GM19193 (cell line): Measurements from ENCODE around the gene TMEM94.

Experiments used
- POLR2A ChIP-seq: IDR thresholded peaks from 4 replicates; pipeline ENCODE4 v1.6.1; 2011; ENCODE audit not compliant: insufficient read depth, insufficient read length; ENCODE audit errors: extremely low read depth

The TMEM94 gene

GRCh38 chr17:75499313-75500022, 43.0 kb downstream of the TMEM94 start:
- TF ChIP-seq POLR2A: no peak

DNA sequence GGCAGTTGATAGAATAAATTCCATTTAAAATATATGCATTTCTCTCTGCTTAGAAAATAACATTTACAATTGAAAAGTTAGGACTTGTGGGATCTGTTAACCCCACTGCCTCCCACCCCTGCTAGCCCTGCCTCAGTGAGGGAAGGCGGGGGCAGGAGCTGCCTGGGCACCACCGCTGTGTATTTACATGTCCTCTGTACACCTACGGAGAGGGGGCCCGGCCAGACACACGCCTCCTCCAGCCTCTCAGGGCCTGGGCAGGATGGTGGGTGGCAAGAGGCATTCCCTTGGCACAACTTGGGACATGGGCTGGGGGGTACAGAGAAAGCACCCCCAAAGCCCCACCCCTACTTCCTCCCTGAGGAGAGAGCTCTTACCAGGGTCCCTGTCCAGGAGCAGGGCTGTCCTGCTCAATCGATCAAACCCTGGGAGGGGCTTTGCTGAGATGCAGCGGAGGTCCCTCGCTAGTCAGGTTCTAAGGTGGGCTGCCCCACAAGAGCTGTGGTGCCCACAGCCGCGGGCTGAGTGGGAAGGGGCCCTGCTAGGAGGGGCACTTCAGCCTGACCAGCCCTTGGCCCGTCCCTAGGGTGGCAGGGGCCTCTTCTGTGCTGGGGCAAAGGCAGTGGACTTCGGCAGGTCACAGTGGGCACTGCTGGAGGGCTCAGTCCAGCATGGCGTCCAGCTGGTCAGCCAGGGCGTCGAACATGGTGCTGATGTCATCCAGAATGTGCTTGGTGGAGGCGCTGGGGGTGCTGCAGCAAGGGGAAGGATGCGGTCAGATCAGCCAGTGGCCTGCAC, 44.2 kb downstream of the TMEM94 start:
- TF ChIP-seq POLR2A: no peak

GRCh38 chr17:75501378-75502071, 45.1 kb downstream of the TMEM94 start:
- no peak for TF ChIP-seq POLR2A

DNA sequence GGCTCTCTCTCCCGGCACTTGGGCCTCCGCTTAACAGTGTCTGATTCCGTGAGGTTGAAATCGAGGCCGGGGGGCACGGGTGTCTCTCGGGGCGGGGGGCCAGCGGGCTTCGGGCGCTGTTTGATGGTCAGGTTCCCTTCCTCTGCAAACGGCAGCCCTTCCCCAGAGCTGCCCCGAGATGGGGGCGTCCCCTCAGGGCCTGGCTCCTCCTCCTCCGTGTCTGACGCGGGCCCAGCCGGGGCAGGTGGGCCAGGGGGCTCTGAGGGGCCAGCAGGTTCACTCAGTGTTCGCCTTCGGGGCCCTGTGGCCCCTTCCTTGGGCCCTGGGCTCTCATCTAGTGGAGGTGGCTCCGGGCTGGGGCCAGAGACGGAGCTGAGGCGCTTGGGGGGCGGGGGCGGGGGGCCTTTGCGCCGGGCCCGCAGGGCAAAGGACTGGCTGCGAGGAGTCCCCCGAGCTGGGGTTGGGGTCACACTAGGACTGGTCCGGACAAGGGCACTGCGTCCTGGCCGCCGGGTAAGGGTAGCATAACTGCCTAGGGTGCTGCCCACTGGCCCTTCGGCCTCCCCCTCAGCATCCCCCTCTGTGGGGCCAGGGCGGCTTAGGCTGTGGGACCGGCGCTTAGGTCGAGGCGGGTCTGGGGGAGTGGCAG, 45.8 kb downstream of the TMEM94 start:
- TF ChIP-seq POLR2A: no peak

DNA sequence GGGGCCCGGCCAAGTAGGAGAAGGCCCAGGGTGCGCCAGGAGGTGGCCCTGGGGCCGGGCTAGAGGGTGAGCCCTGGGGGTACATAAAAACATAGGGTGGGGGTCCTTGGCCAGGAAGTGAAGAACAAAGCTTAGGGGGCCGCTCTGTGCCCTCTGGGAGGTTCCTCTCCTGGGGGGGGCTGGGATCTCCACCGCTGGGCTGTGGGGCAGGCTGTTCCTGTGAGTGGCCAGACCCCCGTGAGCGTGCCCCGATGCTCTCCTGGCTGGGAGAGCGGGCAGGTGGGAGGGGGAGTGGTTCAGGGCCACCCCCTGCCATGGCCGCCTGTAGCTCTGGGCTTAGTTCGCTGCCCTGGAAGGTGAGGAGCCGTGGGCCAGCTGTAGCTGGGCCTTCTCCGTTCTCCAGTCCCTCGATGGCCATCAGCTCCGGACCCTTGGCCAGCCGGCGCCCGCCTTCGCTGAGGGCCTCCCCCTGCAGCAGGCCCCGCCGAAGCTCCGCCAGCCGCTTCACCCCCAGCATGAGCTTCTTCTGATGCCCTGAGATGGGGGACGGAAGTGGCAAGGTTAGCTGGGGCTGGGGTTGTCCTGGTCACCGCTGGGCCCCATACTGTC, 46.4 kb downstream of the TMEM94 start:
- TF ChIP-seq POLR2A: no peak

- TF ChIP-seq POLR2A: no peak
Observed at GRCh38 chr17:75503337-75503950, 47.0 kb downstream of the TMEM94 start.

DNA sequence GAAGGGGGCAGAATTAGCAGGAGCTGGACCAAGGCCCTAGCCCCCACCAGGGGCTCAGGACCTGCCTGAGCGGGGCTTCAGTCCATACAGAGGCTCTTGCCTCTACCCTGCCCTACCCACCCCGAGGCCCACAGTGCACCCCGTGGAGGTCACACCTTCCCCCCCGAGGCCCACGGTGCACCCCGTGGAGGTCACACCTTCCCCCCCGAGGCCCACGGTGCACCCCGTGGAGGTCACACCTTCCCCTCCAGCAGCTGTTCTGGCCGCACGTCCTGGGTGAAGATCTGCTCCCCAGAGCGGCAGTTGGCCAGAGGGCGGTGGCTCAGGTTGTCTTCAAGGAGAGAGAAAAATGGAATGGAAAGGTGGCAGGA, 47.5 kb downstream of the TMEM94 start:
- TF ChIP-seq POLR2A: no peak

DNA sequence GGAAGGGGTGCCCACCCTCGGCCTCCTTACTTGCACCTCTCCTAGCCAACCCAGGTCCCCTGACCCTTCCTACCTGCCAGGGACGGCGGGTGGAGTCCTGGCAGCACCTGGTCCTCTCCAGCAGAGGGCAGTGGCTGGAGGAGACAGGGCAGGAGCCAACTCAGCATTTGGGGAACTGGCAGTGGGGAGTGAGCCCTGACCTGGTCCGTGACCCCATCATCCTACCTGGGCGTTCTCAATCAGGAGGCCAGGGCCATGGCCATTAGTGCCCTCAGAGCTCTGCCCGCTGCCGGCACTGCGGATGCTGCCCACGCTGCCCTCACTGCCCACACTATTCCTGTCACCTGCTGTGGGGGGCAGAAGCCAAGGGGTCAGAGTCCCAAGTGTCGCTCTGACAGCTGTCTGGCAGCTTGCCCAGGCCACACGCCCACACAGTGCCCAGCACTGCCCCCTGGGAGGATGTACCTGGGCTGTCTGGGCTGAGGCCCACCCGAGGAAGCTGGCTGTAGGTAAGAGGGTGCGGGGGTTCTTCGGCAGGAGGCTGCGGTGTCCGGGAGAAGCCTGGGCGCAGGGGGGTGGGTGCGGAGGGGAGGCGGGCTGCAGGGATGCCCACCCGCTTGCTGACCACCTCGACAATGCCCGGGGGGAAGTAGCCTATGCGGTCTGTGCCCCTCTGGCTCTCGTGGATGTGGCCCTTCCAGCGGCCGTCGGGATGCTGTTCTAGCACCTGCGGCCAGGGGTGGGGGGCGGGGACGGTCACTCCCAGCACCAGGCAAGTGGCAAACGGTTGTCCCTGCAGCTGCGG, 48.1 kb downstream of the TMEM94 start:
- TF ChIP-seq POLR2A: no peak

GRCh38 chr17:75505152-75505409, 48.6 kb downstream of the TMEM94 start:
- TF ChIP-seq POLR2A: no peak

DNA sequence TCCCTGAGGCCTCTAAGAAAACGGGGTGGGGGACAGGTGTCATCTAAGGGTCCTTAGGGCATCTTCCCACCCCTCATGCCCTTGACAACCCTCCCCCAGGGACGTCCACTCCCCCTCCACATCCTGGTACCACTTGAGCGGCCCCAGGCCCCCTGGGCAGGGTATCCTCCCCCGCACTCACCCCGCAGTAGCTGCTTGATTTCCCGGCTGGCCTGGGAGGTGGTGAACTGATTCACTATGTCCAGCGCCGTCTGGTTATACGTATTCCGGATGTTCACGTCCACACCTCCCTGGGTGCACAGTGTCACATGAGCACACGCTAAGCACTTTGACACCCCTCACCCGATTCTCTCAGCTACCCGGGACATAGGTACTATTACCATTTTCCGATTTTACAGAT, 49.2 kb downstream of the TMEM94 start:
- TF ChIP-seq POLR2A: no peak

DNA sequence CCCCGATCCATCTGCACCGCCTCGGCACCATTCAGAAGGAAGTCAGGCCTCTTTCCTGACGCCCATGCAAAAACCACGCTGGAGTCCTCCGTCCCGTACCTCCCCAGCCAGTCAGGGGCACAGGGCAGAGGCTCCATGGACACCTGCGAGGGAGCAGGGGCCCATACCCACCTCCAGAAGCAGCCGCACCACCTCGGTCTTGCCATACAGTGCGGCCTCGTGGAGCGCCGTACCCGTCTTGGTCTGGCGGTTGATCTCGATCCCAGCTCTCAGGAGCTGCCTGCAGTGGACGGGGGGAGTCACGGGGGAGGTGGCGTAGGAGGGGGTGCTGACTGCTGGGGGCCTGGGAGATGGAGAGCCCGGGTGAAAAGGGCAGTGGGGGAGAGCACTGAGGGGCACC, 49.7 kb downstream of the TMEM94 start:
- no peak for TF ChIP-seq POLR2A

GRCh38 chr17:75506888-75507287, 50.5 kb downstream of the TMEM94 start:
- TF ChIP-seq POLR2A: no peak

DNA sequence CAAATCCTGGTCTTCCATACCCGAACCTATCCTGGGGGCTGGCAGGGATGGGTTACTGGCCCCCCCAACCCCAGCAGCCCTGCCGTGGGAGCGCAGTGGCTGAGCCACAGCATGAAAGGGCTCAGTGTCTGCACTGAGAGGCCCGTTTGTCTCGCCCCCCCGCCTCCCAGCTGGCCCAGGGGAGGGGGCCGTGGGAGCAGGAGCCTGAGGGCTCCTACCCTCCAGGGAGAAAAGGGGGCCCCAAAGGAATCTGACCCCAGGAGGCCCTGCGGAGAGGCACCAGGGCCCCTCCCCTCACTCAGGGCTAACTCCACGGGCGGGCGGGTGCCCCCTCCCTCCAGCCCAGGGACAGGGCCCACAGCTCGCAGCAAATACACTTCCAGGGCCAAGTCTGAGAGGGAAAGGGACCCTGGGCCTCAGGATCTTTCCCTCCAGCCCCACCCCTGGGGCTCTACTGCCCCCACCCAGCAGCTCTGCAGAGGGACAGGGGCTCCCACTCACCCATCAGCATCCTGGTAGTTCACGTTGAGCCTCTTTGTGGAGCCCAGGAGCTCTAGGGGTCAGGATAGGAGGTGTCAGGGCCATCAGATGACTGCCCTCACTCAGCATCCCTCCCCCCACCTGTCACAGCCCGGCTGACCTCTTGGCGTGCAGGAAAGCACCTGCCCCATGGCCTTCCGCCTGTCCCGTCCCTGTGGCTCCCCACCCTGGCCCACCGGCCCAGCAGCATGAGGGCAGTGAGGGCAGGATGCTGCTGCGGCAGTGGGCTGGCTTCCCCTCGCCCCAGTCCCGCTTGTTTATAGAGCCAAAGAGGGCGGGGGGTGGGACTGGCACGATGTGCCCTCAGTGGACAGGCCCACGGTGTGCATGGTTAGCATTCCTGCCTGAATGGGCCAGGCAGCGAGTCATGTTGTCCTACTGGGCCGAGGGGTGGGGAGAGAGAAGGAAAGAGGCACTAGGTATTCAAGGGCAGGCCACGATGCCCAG, 51.6 kb downstream of the TMEM94 start:
- TF ChIP-seq POLR2A: no peak
